NCI-H1694 treated with DMSO at 0.1 percent for 48 hours (cell line): ENCODE measurements around the gene CYP2D6.
A peak's percentile ranks its signal among the peaks of the same experiment; 100 is the strongest.
"Not testable (repeated sequence)": the region's sequence is repeated elsewhere in the genome, so short reads cannot be mapped to it uniquely, and the experiment has no call there.

Experiments used
- DNase-seq: peaks from one replicate; lab custom pipeline; 2025; lab: John Stamatoyannopoulos, UW

The CYP2D6 gene

GRCh38 chr22:42134100-42135020 is 3.8 kb upstream of the CYP2D6 start:
- no peak for DNase-seq

DNA sequence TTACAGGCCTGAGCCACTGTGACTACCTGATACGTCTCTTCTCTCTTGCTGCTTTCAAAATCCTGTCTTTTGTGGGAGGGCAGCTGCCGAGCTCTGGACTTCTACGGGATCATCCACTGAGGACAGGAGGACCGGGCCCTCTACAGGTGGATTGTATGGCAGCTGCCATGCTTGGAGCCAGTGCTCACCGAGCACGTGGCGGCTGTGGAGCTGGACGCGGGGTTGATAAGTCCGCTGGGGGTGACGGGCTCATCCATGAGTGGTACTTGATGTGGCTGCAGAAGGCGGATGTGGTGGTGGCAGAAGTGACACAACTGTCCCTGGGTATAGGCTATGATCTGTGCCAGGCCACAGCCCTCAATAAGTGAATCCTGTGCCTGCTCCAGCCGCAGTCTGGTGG is 1.8 kb upstream of the CYP2D6 start:
- DNase-seq = no peak

- DNase-seq = no peak
Observed at GRCh38 chr22:42131562-42131961, 952 bp upstream of the CYP2D6 start.

- not testable (repeated sequence) for DNase-seq
Observed at GRCh38 chr22:42130182-42130581, 428 bp downstream of the CYP2D6 start.

DNA sequence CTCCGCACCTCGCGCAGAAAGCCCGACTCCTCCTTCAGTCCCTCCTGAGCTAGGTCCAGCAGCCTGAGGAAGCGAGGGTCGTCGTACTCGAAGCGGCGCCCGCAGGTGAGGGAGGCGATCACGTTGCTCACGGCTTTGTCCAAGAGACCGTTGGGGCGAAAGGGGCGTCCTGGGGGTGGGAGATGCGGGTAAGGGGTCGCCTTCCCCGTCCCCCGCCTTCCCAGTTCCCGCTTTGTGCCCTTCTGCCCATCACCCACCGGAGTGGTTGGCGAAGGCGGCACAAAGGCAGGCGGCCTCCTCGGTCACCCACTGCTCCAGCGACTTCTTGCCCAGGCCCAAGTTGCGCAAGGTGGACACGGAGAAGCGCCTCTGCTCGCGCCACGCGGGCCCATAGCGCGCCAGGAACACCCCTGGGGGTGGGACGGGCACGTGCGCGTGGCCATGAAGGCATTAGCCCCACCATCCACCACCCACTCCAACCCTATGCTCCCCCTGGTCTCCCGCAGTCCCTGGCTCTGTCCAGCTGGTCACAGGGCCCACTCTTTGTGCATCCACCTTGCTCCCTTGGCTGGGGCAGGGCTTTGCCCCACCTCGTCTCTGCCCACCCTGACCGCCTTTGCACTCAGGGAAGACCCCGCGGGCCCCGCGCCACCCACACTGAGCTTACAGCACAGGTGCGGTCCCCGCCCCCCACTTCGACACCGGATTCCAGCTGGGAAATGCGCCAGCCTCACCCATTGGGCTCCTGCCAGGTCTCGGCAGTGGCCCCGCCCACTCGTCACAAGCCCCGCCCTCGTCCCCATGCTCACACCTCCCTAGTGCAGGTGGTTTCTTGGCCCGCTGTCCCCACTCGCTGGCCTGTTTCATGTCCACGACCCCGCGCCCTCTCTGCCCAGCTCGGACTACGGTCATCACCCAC is 1.6 kb downstream of the CYP2D6 start:
- not testable (repeated sequence) for DNase-seq

DNA sequence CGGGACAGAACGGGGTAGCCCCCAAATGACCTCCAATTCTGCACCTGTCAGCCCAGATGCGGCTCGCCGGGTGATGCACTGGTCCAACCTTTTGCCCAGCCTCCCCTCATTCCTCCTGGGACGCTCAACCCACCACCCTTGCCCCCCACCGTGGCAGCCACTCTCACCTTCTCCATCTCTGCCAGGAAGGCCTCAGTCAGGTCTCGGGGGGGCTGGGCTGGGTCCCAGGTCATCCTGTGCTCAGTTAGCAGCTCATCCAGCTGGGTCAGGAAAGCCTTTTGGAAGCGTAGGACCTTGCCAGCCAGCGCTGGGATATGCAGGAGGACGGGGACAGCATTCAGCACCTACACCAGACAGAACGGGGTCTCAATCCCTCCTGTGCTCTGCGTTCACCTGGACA is 2.6 kb downstream of the CYP2D6 start:
- DNase-seq = not testable (repeated sequence)

DNA sequence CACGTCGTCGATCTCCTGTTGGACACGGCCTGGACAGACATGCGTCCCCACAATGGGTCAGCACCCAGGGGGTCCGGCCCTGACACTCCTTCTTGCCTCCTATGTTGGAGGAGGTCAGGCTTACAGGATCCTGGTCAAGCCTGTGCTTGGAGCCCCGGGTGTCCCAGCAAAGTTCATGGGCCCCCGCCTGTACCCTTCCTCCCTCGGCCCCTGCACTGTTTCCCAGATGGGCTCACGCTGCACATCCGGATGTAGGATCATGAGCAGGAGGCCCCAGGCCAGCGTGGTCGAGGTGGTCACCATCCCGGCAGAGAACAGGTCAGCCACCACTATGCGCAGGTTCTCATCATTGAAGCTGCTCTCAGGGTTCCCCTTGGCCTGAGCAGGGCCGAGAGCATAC is 3.0 kb downstream of the CYP2D6 start:
- no peak for DNase-seq

DNA sequence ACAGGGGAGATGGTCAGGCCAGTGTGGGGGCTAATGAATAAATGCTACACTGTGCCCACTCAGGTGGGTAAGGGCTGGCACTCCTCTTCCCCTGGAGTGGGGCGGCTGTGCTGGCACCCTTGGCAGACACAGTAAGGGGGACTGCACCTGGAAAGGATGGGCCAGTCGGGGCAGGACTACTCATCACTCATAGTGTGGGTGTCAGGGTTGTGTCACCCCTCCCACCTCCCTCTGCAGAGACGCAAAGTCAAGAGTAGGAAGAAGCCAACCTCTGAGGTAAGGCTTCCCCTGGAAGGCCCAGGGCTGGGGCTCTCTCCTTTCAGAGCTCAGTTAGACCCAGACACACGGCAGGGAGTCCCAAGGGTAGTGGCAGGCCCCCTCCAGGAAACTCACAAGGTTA is 7.1 kb downstream of the CYP2D6 start:
- DNase-seq = not testable (repeated sequence)

- DNase-seq = not testable (repeated sequence)
Observed at GRCh38 chr22:42120231-42121021, 10.2 kb downstream of the CYP2D6 start.

- no peak for DNase-seq
Observed at GRCh38 chr22:42116848-42117424, 13.7 kb downstream of the CYP2D6 start.

GRCh38 chr22:42115420-42115830 is 15.2 kb downstream of the CYP2D6 start:
- DNase-seq = not testable (repeated sequence)

DNA sequence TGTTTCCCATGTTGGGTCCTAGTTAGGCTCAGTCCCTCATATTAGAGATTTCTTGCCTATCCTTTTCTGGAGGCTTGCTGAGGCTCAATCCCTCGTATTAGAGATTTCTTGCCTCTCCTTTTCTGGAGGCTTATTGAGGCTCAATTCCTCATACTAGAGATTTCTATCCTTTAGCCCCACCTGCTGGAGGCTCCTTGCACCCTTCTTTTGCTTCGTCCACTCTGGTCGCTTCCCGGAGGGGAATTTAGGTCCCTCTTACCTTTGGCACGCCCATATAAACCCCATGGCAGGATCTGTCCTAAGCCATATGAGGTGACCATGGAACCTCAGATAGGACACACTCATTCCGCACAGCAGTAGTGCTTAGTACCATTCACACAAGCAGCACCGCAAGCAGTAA is 15.9 kb downstream of the CYP2D6 start:
- no peak for DNase-seq

DNA sequence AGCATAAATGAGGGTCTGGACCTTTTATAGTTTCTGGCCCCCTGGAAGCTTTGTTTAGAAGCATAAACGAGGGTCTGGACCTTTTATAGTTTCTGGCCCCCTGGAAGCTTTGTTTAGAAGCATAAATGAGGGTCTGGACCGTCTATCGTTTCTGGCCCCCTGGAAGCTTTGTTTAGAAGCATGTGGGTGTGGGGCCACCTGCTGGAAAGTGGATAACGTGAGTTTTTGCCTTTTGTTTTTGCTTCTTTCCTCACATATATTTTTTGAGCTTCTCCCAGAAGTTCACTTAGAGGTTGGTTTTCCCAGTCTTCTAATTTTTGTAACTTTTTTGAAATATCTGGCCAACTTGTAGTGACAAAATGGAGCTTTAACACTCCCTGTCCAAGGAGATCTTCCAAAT is 17.8 kb downstream of the CYP2D6 start:
- peak; percentile 12 for DNase-seq

DNA sequence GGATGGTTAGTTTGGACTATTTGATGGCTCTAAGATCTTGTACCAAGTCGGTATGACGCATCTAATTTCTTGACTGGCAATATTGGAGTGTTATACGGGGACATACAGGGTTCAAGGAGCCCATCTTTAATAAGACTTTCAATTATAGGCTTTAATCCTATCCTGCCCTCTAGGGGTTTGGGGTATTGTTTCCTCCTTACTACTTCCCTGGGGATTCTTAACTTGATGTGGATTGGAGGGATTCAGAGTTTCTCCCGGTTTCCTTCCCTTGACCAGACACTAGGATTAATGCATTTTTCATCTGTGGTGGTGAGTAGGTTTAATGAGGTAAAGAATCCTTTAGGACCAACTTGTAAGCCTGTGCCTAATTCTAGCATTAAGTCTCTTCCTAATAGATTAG is 18.8 kb downstream of the CYP2D6 start:
- DNase-seq = no peak

- DNase-seq = no peak
Observed at GRCh38 chr22:42108848-42109247, 21.8 kb downstream of the CYP2D6 start.

- DNase-seq = not testable (repeated sequence)
Observed at GRCh38 chr22:42104332-42104860, 26.2 kb downstream of the CYP2D6 start.

- no peak for DNase-seq
Observed at GRCh38 chr22:42101199-42101598, 29.4 kb downstream of the CYP2D6 start.

GRCh38 chr22:42091455-42091782 is 39.2 kb downstream of the CYP2D6 start:
- no peak for DNase-seq

DNA sequence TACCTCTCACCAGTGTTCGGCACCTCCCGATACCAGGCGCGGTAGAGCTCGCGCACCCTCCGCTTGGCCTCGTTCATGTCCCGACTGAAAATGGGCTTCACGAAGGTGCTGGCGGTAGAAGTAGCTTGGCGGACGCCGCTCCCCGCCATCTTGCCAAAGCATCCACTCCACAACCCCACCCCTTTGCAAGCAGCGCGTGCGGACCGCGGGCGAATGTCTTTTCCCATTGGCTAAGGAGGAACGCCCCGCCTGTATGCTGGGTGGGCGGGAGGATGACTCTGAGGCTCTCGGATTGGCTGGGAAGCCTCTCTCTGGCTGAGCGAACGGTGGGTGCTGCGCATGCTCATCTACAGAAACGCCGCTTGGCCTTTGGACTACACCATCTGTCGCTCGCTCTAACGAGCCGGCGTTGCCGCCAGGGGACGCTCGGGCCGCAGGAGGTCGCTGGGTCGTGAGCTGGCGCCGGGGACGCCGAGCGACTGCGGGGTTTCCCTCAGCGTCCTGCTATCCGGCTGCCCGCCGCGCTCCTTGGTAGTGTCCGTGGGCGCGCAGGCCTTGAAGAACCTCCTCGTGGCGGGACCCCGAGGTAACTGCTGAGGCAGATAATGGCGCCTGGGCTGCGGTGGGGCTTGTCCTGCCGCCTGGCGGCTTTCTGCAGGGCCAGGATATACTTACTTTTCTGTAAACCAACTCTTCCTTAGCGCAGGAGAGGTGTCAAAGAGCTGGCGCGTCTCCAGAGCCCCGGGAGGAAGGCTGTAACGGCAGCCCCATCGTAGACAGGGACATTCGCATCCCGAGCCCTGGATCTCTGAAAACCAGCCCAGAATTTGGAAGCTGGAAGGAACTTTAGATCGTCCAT is 39.8 kb downstream of the CYP2D6 start, which contains the start of gene NDUFA6:
Gene NDUFA6, minus strand, starts transcription at position 177 of the 859 bp plus-strand sequence. Its CDS starts 28 bp downstream, at position 149.
- DNase-seq = peak; percentile 99

- no peak for DNase-seq
Observed at GRCh38 chr22:42086051-42086450, 44.6 kb downstream of the CYP2D6 start.
